Myocyte (in vitro differentiated cells): Measurements from ENCODE around the gene MBTPS1. TPM values are rescaled to one million over a fixed set of nuclear protein-coding genes. Genes with fewer than 3 reads are reported as not detected.

ENCODE experiments used
- DNase-seq: peaks from one replicate; pipeline ENCODE4 v3.0.0-alpha.2; 2012; ENCODE audit warnings: low read depth
- total RNA-seq: library from RNA; depleted of rRNA; stranded (reverse); fragments of >200 nt; gene quantifications from 2 replicates; pipeline ENCODE4 v1.2.3, GENCODE V29; 2014

The MBTPS1 gene
- total RNA-seq, 1 donor from 2014 or later: 42.1 TPM

- no peak for DNase-seq
Measured at GRCh38 chr16:84079664-84080063, 37.1 kb downstream of the MBTPS1 start.

GRCh38 chr16:84075376-84075775, 41.4 kb downstream of the MBTPS1 start:
- DNase-seq: no peak

GRCh38 chr16:84074721-84075120, 42.0 kb downstream of the MBTPS1 start:
- DNase-seq: no peak

- DNase-seq: peak; percentile 80
Measured at GRCh38 chr16:84072014-84072413, 44.7 kb downstream of the MBTPS1 start.

GRCh38 chr16:84071121-84071520, 45.6 kb downstream of the MBTPS1 start:
- DNase-seq: no peak

GRCh38 chr16:84069540-84069939, 47.2 kb downstream of the MBTPS1 start:
- DNase-seq: no peak

GRCh38 chr16:84068783-84069462, 47.8 kb downstream of the MBTPS1 start:
- no peak for DNase-seq

- peak; percentile 46 for DNase-seq
Measured at GRCh38 chr16:84068041-84068440, 48.7 kb downstream of the MBTPS1 start.

GRCh38 chr16:84067640-84068039, 49.1 kb downstream of the MBTPS1 start:
- DNase-seq: no peak

GRCh38 chr16:84065536-84066132, 51.1 kb downstream of the MBTPS1 start:
- peak; percentile 57 for DNase-seq

GRCh38 chr16:84063980-84064379, 52.8 kb downstream of the MBTPS1 start:
- DNase-seq: no peak

- DNase-seq: peak; percentile 62
Measured at GRCh38 chr16:84062734-84063640, 53.8 kb downstream of the MBTPS1 start.

- DNase-seq: no peak
Measured at GRCh38 chr16:84061236-84061819, 55.4 kb downstream of the MBTPS1 start.

GRCh38 chr16:84059946-84060901, 56.5 kb downstream of the MBTPS1 start:
- DNase-seq: no peak

- DNase-seq: no peak
Measured at GRCh38 chr16:84059111-84059510, 57.6 kb downstream of the MBTPS1 start.

GRCh38 chr16:84058664-84059063, 58.1 kb downstream of the MBTPS1 start:
- no peak for DNase-seq

- DNase-seq: no peak
Measured at GRCh38 chr16:84058211-84058610, 58.5 kb downstream of the MBTPS1 start.

- DNase-seq: no peak
Measured at GRCh38 chr16:84056933-84057332, 59.8 kb downstream of the MBTPS1 start.

GRCh38 chr16:84055801-84056634, 60.7 kb downstream of the MBTPS1 start:
- no peak for DNase-seq

GRCh38 chr16:84055366-84055765, 61.4 kb downstream of the MBTPS1 start:
- no peak for DNase-seq
